OCI-LY7 (cell line): ENCODE data around the gene RTN4IP1.

ENCODE experiments used
- CTCF ChIP-seq: fragments of 200-600 bp; sonication (generic); conservative IDR thresholded peaks from 2 replicates; pipeline ENCODE4 v1.5.1; 2014; ENCODE audit warnings: mild to moderate bottlenecking, antibody characterized with exemption, low read length, moderate library complexity, mixed read lengths
- EZH2phosphoT487 ChIP-seq: fragments of 200-600 bp; sonication (generic); IDR thresholded peaks from 2 replicates; pipeline ENCODE4 v1.6.1; 2018; ENCODE audit warnings: low read depth, borderline replicate concordance, mild to moderate bottlenecking, mixed run types, antibody characterized with exemption, low read length, moderate library complexity, mixed read lengths

DNA sequence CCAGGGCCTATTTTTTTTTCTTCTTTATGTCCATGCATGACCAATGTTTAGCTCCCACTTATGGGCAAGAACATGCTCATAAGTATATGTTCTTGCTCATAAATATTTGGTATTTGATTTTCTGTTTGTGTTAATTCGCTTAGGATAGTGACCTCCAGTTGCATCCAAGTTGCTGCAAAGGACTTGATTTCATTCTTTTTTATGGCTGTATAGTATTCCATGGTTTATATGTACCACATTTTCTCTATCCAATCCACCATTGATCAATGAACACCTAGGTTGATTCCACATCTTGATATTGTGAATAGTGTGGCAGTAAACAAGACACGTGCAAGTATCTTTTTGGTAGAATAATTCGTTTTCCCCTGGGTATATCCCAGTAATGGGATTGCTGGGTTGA, 78.1 kb downstream of the RTN4IP1 start:
- TF ChIP-seq CTCF, result no peak
- TF ChIP-seq EZH2phosphoT487, result no peak
